Tibial artery (tissue), 4 donors: ENCODE results near the gene GLB1L2.
"Not testable (repeated sequence)": the region's sequence is repeated elsewhere in the genome, so short reads cannot be mapped to it uniquely, and the experiment has no call there.

Experiments used
- DNase-seq, 2 donors: peaks; one replicate each; pipeline ENCODE4 v3.0.0-alpha.2; 2019
- H3K27ac ChIP-seq, 2 donors: fragments of 200-600 bp; sonication (generic) in 1 of 2; 1 replicate in 1 of 2; 2 replicates in 1 of 2; pipeline ENCODE4 v1.5.1; 2018 to 2019; ENCODE audit warnings: mild to moderate bottlenecking in 1 of 2
- H3K27me3 ChIP-seq, 2 donors: fragments of 200-600 bp; sonication (generic) in 1 of 2; one replicate each; pipeline versions ENCODE4 v1.5.1 to v1.6.0; 2016 to 2019
- H3K36me3 ChIP-seq, 3 donors: fragments of 200-600 bp; sonication (generic) in 2 of 3; one replicate each; pipeline ENCODE4 v1.5.1; 2016 to 2019; ENCODE audit warnings: mild to moderate bottlenecking in 2 of 3
- H3K4me1 ChIP-seq, 4 donors: fragments of 200-600 bp; sonication (generic) in 2 of 4; 1 replicate in 3 of 4; 2 replicates in 1 of 4; pipeline ENCODE4 v1.5.1; 2016 to 2019
- H3K4me3 ChIP-seq, 2 donors: fragments of 200-600 bp; sonication (generic) in 1 of 2; 1 replicate in 1 of 2; 2 replicates in 1 of 2; pipeline ENCODE4 v1.5.1; 2018 to 2019; ENCODE audit warnings: mild to moderate bottlenecking in 2 of 2
- H3K9me3 ChIP-seq, 3 donors: fragments of 200-600 bp; sonication (generic) in 1 of 3; one replicate each; pipeline ENCODE4 v1.5.1; 2016 to 2019
- CTCF ChIP-seq, 2 experiments: fragments of 200-600 bp in 1 of 2; fragments of 450-650 bp in 1 of 2; IDR thresholded peaks; one replicate each; pipeline ENCODE4 v1.5.1; 2017 to 2019; ENCODE audit warnings: antibody characterized with exemption in 2 of 2, mild to moderate bottlenecking in 1 of 2, moderate library complexity in 1 of 2
- intact Hi-C: fragments of 100-400 bp; cut with DNase I; formaldehyde crosslinking; loops from one replicate; pipeline ENCODE4 v1.15.0; 2023; ENCODE audit warnings: low total_unique reads

The GLB1L2 gene

GRCh38 chr11:134340354-134340964 lies 8.7 kb downstream of the GLB1L2 start:
- no peak for TF ChIP-seq CTCF (IDR thresholded peaks at IDR 0.05)
- H3K4me1 ChIP-seq: no peaks in the 10 kb centered on the region
- no peak overlapping the region for H3K4me3 ChIP-seq
- H3K27ac ChIP-seq: no peak overlapping the region
- H3K9me3 ChIP-seq: no peaks in the 10 kb centered on the region
- intact Hi-C loops: no loop called here
- H3K27me3 ChIP-seq: no peaks in the 10 kb centered on the region
- no peak for DNase-seq
- H3K36me3 ChIP-seq: no peaks in the 10 kb centered on the region

GRCh38 chr11:134341805-134342571 lies 10.2 kb downstream of the GLB1L2 start:
- Histone ChIP-seq H3K27me3 (no peaks in the 10 kb centered on the region), H3K9me3 (no peaks in the 10 kb centered on the region), H3K27ac (no peak overlapping the region), H3K36me3 (no peaks in the 10 kb centered on the region), H3K4me1 (no peaks in the 10 kb centered on the region), H3K4me3 (no peak overlapping the region)
- DNase-seq: no peak
- TF ChIP-seq CTCF (IDR thresholded peaks at IDR 0.05): no peak
- intact Hi-C loops: no loop called here

GRCh38 chr11:134342572-134343340 lies 11.0 kb downstream of the GLB1L2 start:
- H3K4me1 ChIP-seq: no peaks in the 10 kb centered on the region
- no peaks in the 10 kb centered on the region for H3K27me3 ChIP-seq
- no peak overlapping the region for H3K27ac ChIP-seq
- H3K9me3 ChIP-seq: no peaks in the 10 kb centered on the region
- no peak overlapping the region for H3K4me3 ChIP-seq
- no peak for TF ChIP-seq CTCF (IDR thresholded peaks at IDR 0.05)
- DNase-seq: no peak
- intact Hi-C loops: no loop called here
- no peaks in the 10 kb centered on the region for H3K36me3 ChIP-seq

- no peak overlapping the region for H3K27ac ChIP-seq
- no peaks in the 10 kb centered on the region for H3K4me1 ChIP-seq
- H3K36me3 ChIP-seq: no peaks in the 10 kb centered on the region
- H3K9me3 ChIP-seq: no peaks in the 10 kb centered on the region
- TF ChIP-seq CTCF (IDR thresholded peaks at IDR 0.05): no peak
- no peak for DNase-seq
- no peaks in the 10 kb centered on the region for H3K27me3 ChIP-seq
- intact Hi-C loops: no loop called here
- no peak overlapping the region for H3K4me3 ChIP-seq
Measured at GRCh38 chr11:134343646-134344045, 11.9 kb downstream of the GLB1L2 start.

GRCh38 chr11:134344497-134345236 lies 12.9 kb downstream of the GLB1L2 start:
- H3K4me3 ChIP-seq, H3K9me3 ChIP-seq, H3K27ac ChIP-seq, H3K4me1 ChIP-seq, H3K36me3 ChIP-seq, DNase-seq, H3K27me3 ChIP-seq, intact Hi-C loops: not testable (repeated sequence)
